Measurements from ENCODE around the gene HSF2. TPM values are rescaled to one million over a fixed set of nuclear protein-coding genes. Genes with fewer than 3 reads are reported as not detected.

The HSF2 gene
- total RNA-seq, 6 experiments from 2014 or later, result 2.6 to 4.7 (median 3.3) TPM

DNA sequence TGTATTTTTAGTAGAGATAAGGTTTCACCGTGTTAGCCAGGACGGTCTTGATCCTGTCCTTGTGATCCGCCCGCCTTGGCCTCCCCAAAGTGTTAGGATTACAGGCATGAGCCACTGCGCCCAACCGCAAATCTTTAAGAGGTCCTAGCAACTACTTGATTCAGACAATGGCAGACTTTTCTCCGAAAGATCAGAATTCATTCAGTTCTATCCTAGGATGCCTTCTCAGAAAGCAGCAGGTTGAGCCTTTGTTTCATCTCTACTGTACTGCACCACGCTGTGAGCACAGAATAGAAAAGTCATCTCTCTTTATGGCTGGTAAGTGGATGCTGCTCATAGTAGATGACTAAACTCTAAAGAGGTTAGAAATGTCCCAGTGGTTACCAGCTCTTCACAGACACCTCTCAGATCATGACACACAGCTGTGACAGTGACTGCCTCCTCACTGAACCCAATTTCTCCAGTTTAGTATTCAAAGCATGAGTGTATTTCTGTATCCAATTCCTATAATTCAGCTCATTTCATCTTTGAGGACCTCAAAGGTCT is 6.0 kb upstream of the HSF2 start:
- DNase-seq (no peak), ATAC-seq (no peak)
- WGBS (ENCODE audit: insufficient coverage, low coverage, low lambda C conversion rate, missing lambda C conversion rate), result 47% methylated on average over 5 of the region's 8 CpGs
- no peaks in the 10 kb centered on the region for H3K36me3 ChIP-seq
- TF ChIP-seq POLR2A (IDR thresholded peaks at IDR 0.05), result no peak
- TF ChIP-seq, protein P1, sequence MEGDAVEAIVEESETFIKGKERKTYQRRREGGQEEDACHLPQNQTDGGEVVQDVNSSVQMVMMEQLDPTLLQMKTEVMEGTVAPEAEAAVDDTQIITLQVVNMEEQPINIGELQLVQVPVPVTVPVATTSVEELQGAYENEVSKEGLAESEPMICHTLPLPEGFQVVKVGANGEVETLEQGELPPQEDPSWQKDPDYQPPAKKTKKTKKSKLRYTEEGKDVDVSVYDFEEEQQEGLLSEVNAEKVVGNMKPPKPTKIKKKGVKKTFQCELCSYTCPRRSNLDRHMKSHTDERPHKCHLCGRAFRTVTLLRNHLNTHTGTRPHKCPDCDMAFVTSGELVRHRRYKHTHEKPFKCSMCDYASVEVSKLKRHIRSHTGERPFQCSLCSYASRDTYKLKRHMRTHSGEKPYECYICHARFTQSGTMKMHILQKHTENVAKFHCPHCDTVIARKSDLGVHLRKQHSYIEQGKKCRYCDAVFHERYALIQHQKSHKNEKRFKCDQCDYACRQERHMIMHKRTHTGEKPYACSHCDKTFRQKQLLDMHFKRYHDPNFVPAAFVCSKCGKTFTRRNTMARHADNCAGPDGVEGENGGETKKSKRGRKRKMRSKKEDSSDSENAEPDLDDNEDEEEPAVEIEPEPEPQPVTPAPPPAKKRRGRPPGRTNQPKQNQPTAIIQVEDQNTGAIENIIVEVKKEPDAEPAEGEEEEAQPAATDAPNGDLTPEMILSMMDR (IDR thresholded peaks at IDR 0.05), result no peak
- no peak overlapping the region for H3K27ac ChIP-seq
- intact Hi-C loops (cut with DNase I), result no loop called here
- no peaks in the 10 kb centered on the region for H3K9me3 ChIP-seq
- H3K27me3 ChIP-seq, result no peaks in the 10 kb centered on the region
- no peaks in the 10 kb centered on the region for H3K4me1 ChIP-seq
- no peak overlapping the region for H3K4me3 ChIP-seq

GRCh38 chr6:122394016-122394415 is 5.4 kb upstream of the HSF2 start:
- intact Hi-C loops (cut with DNase I), result no loop called here
- ATAC-seq, result no peak

GRCh38 chr6:122399055-122399347 is 451 bp upstream of the HSF2 start:
- no peak for DNase-seq
- H3K4me3 ChIP-seq, result peak overlapping the region in 1 of 3 donors; percentile 17
- no peaks in the 10 kb centered on the region for H3K27me3 ChIP-seq
- H3K4me1 ChIP-seq, result peaks cover 0 to 13% (median 0%) of the 10 kb centered on the region in 4 donors
- TF ChIP-seq POLR2A (IDR thresholded peaks at IDR 0.05), result no peak
- TF ChIP-seq, protein P1 (IDR thresholded peaks at IDR 0.05), result no peak
- ATAC-seq, result no peak
- WGBS (ENCODE audit: insufficient coverage, low coverage, low lambda C conversion rate, missing lambda C conversion rate), result 0% methylated on average over 2 of the region's 2 CpGs
- no peaks in the 10 kb centered on the region for H3K36me3 ChIP-seq
- H3K27ac ChIP-seq, result no peak overlapping the region
- no peaks in the 10 kb centered on the region for H3K9me3 ChIP-seq
- intact Hi-C loops (cut with DNase I), result no loop called here

More at GRCh38 chr6:122394016-122394415, 5.4 kb upstream of the HSF2 start:
- Histone ChIP-seq H3K9me3 (no peaks in the 10 kb centered on the region), H3K27ac (no peak overlapping the region), H3K36me3 (no peaks in the 10 kb centered on the region), H3K4me1 (no peaks in the 10 kb centered on the region), H3K27me3 (no peaks in the 10 kb centered on the region), H3K4me3 (no peak overlapping the region)
- DNase-seq, result no peak
- TF ChIP-seq, protein P1 (IDR thresholded peaks at IDR 0.05), result no peak
- no peak for TF ChIP-seq POLR2A (IDR thresholded peaks at IDR 0.05)
- WGBS (ENCODE audit: insufficient coverage, low coverage, low lambda C conversion rate, missing lambda C conversion rate), result 81% methylated on average over 5 of the region's 5 CpGs

DNA sequence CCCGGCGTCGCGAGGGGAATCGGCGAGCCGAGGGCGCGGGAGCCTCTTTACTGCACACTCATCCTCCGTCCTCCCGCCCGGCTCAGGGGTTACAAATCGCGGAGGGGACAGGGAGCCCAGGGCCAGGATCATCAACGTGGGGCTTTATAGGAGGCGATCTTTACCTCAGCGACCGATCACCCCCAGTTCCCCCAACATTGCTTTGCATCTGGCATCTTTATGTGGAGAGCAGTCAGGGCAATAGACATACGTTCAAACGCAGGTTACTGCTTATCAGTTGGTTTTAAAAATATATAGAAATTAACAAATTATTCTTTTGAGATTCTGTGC is 634 bp downstream of the HSF2 start:
- intact Hi-C loops (cut with DNase I), result no loop called here
- H3K9me3 ChIP-seq, result no peaks in the 10 kb centered on the region
- H3K4me1 ChIP-seq, result peaks cover 0 to 13% (median 0%) of the 10 kb centered on the region in 4 donors
- WGBS (ENCODE audit: insufficient coverage, low coverage, low lambda C conversion rate, missing lambda C conversion rate), result 0% methylated on average over 3 of the region's 20 CpGs
- peak in 1 of 4 donors; percentile 1 for ATAC-seq
- H3K27me3 ChIP-seq, result no peaks in the 10 kb centered on the region
- H3K27ac ChIP-seq, result peak overlapping the region; percentile 34 to 78 (median 68)
- peak overlapping the region; percentile 95 to 98 (median 96) for H3K4me3 ChIP-seq
- no peaks in the 10 kb centered on the region for H3K36me3 ChIP-seq
- no peak for DNase-seq
- TF ChIP-seq POLR2A (IDR thresholded peaks at IDR 0.05), result no peak
- TF ChIP-seq, protein P1 (IDR thresholded peaks at IDR 0.05), result no peak
